ENCODE measurements around the gene DVL1.

The DVL1 gene

GRCh38 chr1:1307923-1308755 is 41.1 kb downstream of the DVL1 start, which contains the start of the genes ACAP3 and PUSL1:
Gene ACAP3 (minus strand): TSS chr1:1307930. CDS start chr1:1307815, 115 bp downstream.
Gene PUSL1 (plus strand): TSS chr1:1308597. CDS start chr1:1308644, 47 bp downstream.
- peak; percentile 43 for DNase-seq

GRCh38 chr1:1307261-1307922 is 41.8 kb downstream of the DVL1 start:
- DNase-seq = no peak

- no peak for DNase-seq
Measured at GRCh38 chr1:1306661-1307260, 42.5 kb downstream of the DVL1 start.

GRCh38 chr1:1306070-1306660 is 43.1 kb downstream of the DVL1 start:
- no peak for DNase-seq

GRCh38 chr1:1305300-1306069 is 43.7 kb downstream of the DVL1 start:
- no peak for DNase-seq

GRCh38 chr1:1304331-1305299 is 44.6 kb downstream of the DVL1 start:
- peak; percentile 12 for DNase-seq

- DNase-seq = no peak
Measured at GRCh38 chr1:1303736-1304135, 45.5 kb downstream of the DVL1 start.

- no peak for DNase-seq
Measured at GRCh38 chr1:1302951-1303509, 46.2 kb downstream of the DVL1 start.

- no peak for DNase-seq
Measured at GRCh38 chr1:1302006-1302430, 47.2 kb downstream of the DVL1 start.

- DNase-seq = no peak
Measured at GRCh38 chr1:1300352-1300739, 48.9 kb downstream of the DVL1 start.

GRCh38 chr1:1299686-1300351 is 49.4 kb downstream of the DVL1 start:
- no peak for DNase-seq

- no peak for DNase-seq
Measured at GRCh38 chr1:1298861-1299685, 50.1 kb downstream of the DVL1 start.

- DNase-seq = no peak
Measured at GRCh38 chr1:1297802-1298424, 51.3 kb downstream of the DVL1 start.

- DNase-seq = no peak
Measured at GRCh38 chr1:1296070-1297061, 52.9 kb downstream of the DVL1 start.

- no peak for DNase-seq
Measured at GRCh38 chr1:1295154-1295923, 53.9 kb downstream of the DVL1 start.

GRCh38 chr1:1294250-1294890 is 54.8 kb downstream of the DVL1 start:
- DNase-seq = no peak

Data from NCI-H2029 treated with DMSO at 0.1 percent for 48 hours (cell line).